GM18861 (cell line): Measurements from ENCODE around the gene TRIM5.
"Not testable (repeated sequence)": the region's sequence is repeated elsewhere in the genome, so short reads cannot be mapped to it uniquely, and the experiment has no call there.

Experiments
- ATAC-seq: cut with Tn5 transposase; IDR thresholded peaks from one replicate; pipeline ENCODE4 v1.9.1; 2021; ENCODE audit not compliant: unreplicated experiment

Gene TRIM5

DNA sequence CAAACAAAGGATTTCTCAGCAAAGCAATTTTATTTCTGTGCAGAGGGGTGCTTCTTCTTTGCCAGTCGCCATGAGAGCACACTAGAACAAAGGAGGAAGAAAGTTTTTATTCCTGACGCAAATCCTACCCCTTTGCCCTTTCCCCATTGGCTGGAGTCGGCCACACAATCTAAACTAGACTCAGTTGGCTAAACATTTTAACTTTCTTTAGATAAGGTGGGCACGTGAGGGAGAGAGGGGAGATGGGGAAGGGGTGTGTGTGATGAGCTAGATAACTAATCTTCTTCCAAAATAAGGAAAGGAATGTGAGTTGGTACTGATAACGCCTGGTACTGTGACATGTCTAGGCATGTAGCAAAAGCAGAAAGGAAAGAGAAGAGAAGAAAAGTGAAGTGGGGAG is 5.3 kb upstream of the TRIM5 start:
- ATAC-seq: no peak

DNA sequence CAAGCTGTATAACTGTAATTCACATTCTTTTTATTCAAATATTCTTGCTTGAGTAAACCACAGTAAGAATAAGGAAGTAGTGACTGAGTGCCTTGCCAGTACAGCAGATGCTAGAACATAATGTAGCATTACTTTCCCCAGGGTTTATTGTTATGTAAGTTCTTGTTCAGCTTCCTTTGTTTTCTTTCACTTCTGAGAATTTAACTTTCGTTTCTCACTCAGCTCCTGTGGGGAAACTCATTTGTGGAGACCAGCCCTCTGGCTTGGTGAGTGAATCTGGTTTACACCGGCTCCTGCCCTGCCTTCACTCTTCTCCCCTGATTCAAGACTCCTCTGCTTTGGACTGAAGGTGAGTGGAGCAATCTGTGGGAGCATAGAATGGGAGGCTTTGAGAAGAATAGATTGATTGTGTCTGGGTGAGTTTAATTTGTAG is 4.7 kb upstream of the TRIM5 start, which contains the start of gene TRIM22:
Gene TRIM22 (plus strand): TSS at position 240 of the 433 bp plus-strand sequence. CDS start 6,443 bp downstream, outside the sequence.
- peak; percentile 85 for ATAC-seq

DNA sequence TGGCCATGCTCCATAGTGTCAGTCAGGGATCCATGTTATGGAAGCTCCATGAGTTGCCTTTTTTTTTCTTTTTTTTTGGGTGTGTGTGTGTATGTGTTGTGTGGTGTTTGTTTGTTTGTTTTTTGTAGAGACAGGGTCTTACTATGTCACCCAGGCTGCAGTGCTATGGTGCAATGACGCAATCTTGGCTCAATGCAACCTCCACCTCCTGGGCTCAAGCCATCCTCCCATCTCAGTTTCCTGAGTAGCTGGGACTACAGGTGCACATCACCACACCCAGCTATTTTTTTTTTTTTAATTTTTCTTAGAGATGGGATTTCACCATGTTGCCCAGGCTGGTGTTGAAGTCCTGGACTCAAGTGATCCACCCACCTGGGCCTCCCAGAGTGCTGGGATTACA is 3.6 kb upstream of the TRIM5 start:
- ATAC-seq: no peak

DNA sequence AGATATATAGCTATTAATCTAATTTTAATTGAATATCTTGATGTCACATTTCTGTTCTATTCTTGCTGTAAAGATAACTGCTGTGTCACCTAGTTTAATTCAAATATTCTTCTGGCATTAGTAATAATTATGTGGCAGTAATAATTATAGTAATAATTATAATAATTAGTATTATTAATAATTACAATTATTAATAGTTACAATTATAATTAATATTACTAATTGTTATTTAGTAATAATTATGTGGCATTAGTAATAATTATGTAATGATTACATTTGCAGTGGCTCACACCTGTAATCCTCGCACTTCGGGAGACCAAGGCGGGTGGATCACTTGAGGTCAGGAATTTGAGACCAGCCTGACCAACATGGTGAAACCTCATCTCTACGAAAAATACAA is 1.6 kb upstream of the TRIM5 start:
- ATAC-seq: no peak

DNA sequence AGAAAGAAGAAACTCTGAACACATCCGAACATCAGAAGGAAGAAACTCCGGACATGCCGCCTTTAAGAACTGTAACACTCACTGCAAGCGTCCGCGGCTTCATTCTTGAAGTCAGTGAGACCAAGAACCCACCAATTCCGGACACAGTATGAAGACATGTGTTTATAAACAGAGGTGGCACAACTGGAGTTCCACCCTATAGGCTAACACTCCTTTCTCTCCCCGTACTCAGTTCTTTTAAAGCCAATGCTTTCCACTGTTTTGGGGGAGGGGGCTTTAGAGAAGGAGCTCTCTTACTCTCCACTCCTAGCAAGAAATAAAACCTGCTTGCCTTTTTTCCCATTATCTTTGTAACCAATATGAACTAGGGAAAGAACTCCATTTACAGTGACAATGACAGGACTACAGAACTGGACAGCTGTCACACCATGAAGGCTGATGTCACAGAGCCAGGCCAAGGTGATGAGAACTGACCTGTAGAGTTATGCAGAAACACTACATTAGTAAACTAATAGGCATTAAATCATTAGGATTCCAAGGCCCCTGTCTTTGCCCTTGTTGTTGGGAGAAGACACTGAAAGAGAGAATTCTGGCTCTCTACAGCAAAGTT is 733 bp downstream of the TRIM5 start:
- ATAC-seq: no peak

DNA sequence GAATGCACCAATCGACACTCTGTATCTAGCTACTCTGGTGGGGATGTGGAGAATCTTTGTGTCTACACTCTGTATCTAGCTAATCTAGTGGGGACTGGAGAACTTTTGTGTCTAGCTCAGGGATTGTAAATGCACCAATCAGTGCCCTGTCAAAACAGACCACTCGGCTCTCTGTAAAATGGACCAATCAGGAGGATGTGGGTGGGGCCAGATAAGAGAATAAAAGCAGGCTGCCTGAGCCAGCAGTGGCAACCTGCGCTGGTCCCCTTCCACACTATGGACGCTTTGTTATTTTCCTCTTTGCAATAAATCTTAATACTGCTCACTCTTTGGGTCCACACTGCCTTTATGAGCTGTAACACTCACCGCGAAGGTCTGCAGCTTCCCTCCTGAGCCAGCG is 1.3 kb downstream of the TRIM5 start:
- ATAC-seq: not testable (repeated sequence)

DNA sequence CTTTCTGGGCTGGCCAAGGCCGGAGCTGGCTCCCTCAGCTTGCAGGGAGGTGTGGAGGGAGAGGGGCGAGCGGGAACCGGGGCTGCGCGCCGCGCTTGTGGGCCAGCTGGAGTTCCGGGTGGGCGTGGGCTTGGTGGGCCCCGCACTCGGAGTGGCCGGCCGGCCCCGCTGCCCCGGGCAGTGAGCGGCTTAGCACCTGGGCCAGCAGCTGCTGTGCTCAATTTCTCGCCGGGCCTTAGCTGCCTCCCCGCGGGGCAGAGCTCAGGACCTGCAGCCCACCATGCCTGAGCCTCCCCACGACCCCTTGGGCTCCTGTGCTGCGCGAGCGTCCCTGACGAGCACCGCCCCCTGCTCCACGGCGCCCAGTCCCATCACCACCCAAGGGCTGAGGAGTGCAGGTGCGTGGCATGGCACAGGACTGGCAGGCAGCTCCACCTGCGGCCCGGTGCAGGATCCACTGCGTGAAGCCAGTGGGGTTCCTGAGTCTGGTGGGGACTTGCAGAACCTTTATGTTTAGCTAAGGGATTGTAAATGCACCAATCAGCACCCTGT is 1.9 kb downstream of the TRIM5 start:
- not testable (repeated sequence) for ATAC-seq

DNA sequence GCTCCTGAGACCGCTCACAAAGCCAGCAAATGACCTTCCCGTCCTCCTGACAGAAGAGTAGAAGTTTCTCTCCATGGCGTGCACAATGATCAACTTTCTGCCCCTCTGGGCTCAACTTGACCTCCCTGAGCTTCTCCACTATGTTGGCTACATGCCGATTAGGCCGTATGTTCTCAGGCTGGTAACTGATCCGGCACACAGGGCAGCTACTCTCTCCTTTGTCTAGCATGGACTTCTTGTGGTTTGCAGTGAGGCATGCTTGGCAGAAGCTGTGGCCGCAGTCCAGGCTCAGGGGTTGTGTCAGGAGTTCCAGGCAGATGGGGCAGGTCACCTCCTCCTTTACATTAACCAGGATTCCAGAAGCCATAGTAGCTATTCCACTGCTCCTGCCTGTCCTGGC is 5.1 kb downstream of the TRIM5 start:
- ATAC-seq: no peak

GRCh38 chr11:5674391-5674790 is 10.5 kb downstream of the TRIM5 start:
- ATAC-seq: no peak

DNA sequence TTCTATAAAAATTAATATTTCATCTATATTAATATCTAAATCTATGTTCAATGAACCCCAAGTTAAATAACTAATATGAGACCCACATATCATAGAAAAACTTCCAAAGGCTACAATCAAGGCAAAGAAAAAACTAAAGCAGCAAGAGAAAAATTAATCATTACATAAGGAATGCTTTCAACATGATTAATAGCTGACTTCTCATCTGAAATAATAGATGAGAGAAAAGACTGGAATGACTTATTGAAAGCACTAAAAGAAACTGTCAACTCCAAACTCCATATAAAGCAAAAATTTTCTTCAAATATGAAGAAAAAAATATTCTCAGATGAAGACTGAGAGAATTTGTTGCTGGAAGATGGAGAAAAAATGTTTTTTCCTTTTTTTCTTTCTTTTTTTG is 13.0 kb downstream of the TRIM5 start:
- ATAC-seq: no peak

DNA sequence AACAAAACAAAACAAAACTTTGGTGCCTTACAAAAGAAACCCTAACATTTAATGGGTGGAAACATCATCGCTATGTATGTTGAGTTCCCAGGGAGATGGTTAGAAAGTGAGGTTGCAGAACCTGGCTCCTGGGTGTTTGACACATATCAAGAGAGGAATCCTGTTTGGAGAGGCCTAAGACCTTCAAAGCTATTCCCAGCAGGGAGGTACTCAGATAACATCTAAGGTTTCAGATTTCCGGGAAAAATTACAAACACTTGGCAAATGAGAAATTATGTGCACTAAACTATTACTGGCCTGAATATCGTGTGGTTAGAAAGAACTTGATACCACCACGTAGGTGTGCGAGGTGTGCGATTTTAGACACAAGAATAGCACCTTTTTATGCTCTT is 18.5 kb downstream of the TRIM5 start:
- no peak for ATAC-seq

- ATAC-seq: no peak
These were observed 19.0 kb downstream of the TRIM5 start for GRCh38 chr11:5665746-5666401.

DNA sequence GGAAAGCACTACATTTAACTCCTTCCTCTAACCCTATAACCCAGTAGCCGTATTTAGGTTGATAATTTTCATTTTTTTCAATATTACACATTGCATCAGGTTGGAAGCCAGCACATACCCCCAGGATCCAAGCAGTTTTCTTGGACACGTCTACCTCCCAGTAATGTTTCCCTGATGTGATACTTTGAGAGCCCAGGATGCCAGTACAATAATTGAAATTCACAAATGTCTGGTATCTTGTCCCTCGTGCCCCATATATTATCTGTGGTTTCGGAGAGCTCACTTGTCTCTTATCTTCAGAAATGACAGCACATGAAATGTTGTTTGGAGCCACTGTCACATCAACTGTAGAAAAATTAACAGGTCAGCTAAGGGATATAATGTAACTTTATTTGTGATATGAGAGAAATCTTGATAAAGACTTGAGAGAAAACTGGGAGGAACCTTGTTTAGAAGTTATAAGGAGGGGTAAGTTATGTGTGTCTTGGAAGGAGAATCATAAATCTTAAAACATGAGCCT is 19.8 kb downstream of the TRIM5 start:
- ATAC-seq: no peak

DNA sequence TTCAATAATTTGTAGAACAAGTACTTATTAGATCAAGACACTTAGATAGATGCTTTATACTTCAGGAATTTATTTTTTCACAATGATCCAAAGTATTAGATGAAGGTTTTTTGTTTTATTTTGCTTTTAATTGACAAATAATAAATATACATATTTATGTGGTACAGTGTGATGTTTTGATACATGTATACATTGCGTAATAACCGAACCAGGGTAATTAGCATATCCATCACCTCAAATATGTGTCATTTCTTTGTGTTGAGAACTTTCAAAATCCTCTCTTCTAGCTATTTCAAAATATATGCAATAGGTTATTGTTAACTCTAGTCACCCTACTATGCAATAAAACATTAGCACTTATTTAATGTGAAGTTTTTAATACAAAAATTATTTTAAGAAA is 21.4 kb downstream of the TRIM5 start:
- ATAC-seq: no peak

GRCh38 chr11:5658318-5658717 is 26.6 kb downstream of the TRIM5 start:
- ATAC-seq: no peak

DNA sequence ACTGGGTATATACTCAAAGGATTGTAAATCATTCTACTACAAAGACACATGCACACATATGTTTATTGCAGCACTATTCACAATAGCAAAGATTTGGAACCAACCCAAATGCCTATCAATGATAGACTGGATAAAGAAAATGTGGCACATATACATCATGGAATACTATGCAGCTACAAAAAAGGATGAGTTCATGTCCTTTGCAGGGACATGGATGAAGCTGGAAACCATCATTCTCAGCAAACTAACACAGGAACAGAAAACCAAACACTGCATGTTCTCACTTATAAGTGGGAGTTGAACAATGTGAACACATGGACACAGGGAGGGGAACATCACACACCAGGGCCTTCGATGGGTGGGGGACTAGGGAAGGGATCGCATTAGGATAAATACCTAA is 27.9 kb downstream of the TRIM5 start:
- not testable (repeated sequence) for ATAC-seq

DNA sequence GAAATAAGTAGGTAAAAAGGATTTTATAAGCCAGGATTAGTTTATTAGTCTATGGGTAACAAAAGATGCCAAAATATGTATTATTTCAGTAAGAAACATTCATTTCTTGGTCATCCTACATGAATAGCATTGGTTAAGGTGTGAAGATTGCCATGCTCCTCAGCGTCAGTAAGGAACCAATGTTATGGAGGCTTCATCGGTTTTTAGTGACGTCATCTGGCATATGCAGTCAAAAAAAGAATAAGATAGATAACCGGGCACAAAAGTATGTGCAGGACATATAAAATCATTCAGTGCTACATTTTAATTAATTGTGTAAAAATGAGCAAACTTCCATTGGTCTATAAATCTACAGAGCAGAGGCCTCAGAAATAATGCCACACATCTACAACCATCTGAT is 29.4 kb downstream of the TRIM5 start:
- no peak for ATAC-seq

DNA sequence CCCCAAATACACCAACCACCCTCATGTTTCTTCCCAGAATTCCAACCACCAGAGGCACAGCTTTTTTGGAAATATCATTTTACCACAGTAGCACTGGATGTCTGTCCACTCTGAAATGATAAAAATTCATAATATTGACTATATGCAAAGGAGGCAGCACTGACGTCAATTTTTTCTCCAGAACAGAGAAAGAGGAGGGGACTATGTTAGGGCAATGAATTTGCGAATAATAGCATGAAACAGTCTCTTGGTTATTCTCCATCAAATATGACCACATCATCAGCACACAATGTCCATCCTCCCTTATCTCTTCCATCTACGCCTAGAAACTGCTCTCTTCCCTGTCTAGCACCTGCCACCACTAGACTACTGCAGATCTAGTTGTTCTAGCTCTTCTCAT is 38.7 kb downstream of the TRIM5 start:
- no peak for ATAC-seq

- ATAC-seq: no peak
These were observed 41.3 kb downstream of the TRIM5 start for GRCh38 chr11:5643585-5643984.

DNA sequence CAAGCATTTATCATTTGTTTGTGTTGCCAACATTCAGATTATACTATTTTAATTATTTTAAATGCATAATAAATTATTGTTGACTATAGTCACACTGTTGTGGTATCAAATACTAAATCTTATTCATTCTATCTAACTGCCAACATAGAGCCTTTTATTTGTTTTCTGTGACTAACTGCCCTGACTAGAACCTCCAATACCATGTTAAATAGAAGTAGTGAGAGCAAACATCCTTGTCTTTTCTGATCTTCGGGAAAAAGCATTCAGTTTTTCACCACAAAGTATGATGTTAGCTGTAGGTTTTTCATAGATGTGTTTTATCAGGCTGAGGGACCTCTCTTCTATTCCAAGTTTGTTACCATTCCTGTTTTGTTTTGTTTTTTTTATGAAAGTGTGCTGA is 44.9 kb downstream of the TRIM5 start:
- ATAC-seq: no peak

DNA sequence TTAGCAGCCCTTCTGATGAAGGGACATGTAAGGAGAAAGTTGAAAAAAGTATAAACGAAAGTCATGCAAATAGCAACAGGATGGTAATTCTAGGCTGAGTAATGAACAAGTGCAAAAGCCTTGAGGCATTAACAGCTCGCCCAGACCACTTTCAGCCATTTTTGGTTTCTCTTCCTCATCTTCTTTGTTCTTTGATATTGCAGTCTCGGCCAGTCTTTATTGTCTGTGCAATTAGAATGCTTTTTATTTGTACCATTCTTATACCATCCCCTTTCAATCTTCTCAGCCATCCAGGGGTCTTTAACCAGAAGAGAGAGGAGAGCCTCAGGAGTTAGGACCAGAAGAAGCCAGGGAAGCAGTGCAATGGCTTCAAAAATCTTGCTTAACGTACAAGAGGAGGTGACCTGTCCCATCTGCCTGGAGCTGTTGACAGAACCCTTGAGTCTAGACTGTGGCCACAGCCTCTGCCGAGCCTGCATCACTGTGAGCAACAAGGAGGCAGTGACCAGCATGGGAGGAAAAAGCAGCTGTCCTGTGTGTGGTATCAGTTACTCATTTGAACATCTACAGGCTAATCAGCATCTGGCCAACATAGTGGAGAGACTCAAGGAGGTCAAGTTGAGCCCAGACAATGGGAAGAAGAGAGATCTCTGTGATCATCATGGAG is 52.8 kb downstream of the TRIM5 start:
- peak; percentile 95 for ATAC-seq

DNA sequence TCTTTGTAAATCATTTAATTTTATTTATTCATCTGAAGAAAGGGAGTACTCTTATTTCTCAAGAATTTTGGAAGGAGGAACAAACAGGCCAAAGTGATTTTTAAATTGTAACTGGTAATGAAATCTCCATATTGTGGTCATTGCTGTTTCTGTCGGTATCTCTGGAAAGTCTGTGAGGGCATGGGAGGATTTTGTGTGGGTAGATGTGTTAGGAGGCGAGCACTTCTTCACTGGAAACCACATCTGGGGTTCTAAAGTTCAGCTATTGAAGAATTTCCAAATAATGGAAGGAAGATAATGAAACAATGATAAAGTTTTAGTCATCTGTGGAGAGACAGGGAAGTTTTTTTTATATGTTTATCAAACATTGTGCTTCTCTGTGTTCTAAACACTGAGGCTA is 53.5 kb downstream of the TRIM5 start:
- no peak for ATAC-seq
